PC-9 (cell line): Measurements from ENCODE around the gene COLEC11. TPM values are rescaled to one million over a fixed set of nuclear protein-coding genes. Genes with fewer than 3 reads are reported as not detected.

Experiments used
- BruUV-seq: library from RNA; stranded (reverse); fragments of 400-500 nt; replicated peaks from 2 replicates; lab custom pipeline; 2021; lab: Mats Ljungman, UMichigan
- CTCF ChIA-PET: fragments of 300-600 bp; sonication (Branson Sonifier 250); formaldehyde crosslinking; loops from one replicate; lab custom pipeline; 2022; ENCODE audit warnings: antibody characterized with exemption; lab: Charles Lee
- POLR2A ChIA-PET: fragments of 300-600 bp; sonication (Branson Sonifier 250); formaldehyde crosslinking; loops from one replicate; lab custom pipeline; 2022; ENCODE audit warnings: antibody characterized with exemption; ENCODE audit not compliant: unreplicated experiment; lab: Charles Lee
- DNase-seq, 2 experiments: peaks; one replicate each; pipeline versions ENCODE4 v3.0.0 to v3.0.0-alpha.2; 2015 to 2022; ENCODE audit warnings: mixed read lengths in 1 of 2
- H2AFZ ChIP-seq: fragments of 200-600 bp; sonication (generic); 2 replicates; pipeline ENCODE4 v1.8.1; 2017; ENCODE audit warnings: antibody characterized with exemption
- H3F3A ChIP-seq: fragments of 200-600 bp; sonication (generic); 2 replicates; pipeline ENCODE4 v1.8.1; 2017; ENCODE audit warnings: antibody characterized with exemption, mild to moderate bottlenecking, low read depth; ENCODE audit not compliant: insufficient read depth
- H3K27ac ChIP-seq: fragments of 200-600 bp; sonication (generic); 2 replicates; pipeline ENCODE4 v1.6.1; 2016; ENCODE audit warnings: mixed run types
- H3K27me3 ChIP-seq: fragments of 200-600 bp; sonication (generic); 2 replicates; pipeline ENCODE4 v1.6.1; 2016; ENCODE audit warnings: low read depth, mixed run types; ENCODE audit not compliant: insufficient read depth
- H3K36me3 ChIP-seq: fragments of 200-600 bp; sonication (generic); 2 replicates; pipeline ENCODE4 v1.6.1; 2016; ENCODE audit warnings: low read depth, mixed run types
- H3K4me1 ChIP-seq: fragments of 200-600 bp; sonication (generic); replicated peaks from 2 replicates; pipeline ENCODE4 v1.6.1; 2016; ENCODE audit warnings: mixed run types; ENCODE audit not compliant: insufficient read depth
- H3K4me2 ChIP-seq: fragments of 200-600 bp; sonication (generic); 2 replicates; pipeline ENCODE4 v1.6.1; 2017; ENCODE audit warnings: mixed run types
- H3K4me3 ChIP-seq: fragments of 200-600 bp; sonication (generic); 2 replicates; pipeline ENCODE4 v1.6.1; 2016; ENCODE audit warnings: mixed run types
- H3K79me2 ChIP-seq: fragments of 200-600 bp; sonication (generic); 2 replicates; pipeline ENCODE4 v1.6.1; 2017; ENCODE audit warnings: low read depth, mixed run types
- H3K9me2 ChIP-seq: fragments of 200-600 bp; sonication (generic); 2 replicates; pipeline ENCODE4 v1.8.1; 2017; ENCODE audit warnings: mild to moderate bottlenecking; ENCODE audit not compliant: insufficient read depth
- H3K9me3 ChIP-seq: fragments of 200-600 bp; sonication (generic); 2 replicates; pipeline ENCODE4 v1.8.1; 2016; ENCODE audit warnings: low read depth; ENCODE audit not compliant: insufficient read depth
- H4K20me1 ChIP-seq: fragments of 200-600 bp; sonication (generic); 2 replicates; pipeline ENCODE4 v1.8.1; 2017; ENCODE audit not compliant: insufficient read depth
- CTCF ChIP-seq: fragments of 200-600 bp; sonication (generic); conservative IDR thresholded peaks from 2 replicates; pipeline ENCODE4 v1.6.1; 2017; ENCODE audit warnings: mixed run types, antibody characterized with exemption, mild to moderate bottlenecking, moderate library complexity
- EZH2 ChIP-seq: fragments of 200-600 bp; sonication (generic); IDR thresholded peaks from 2 replicates; pipeline ENCODE4 v1.8.0; 2017; ENCODE audit warnings: antibody characterized with exemption, low read depth
- intact Hi-C: fragments of 100-400 bp; cut with micrococcal nuclease; formaldehyde crosslinking; loops from one replicate; pipeline ENCODE4 v1.10.0; 2022; ENCODE audit not compliant: unreplicated experiment
- total RNA-seq: library from RNA; stranded (reverse); gene quantifications from 2 replicates; pipeline ENCODE4 v1.2.3, GENCODE V29; 2021

The COLEC11 gene
- total RNA-seq, 1 experiment from 2014 or later = 2.4 TPM

- Histone ChIP-seq H3K79me2 (peaks cover 14% of the 10 kb centered on the region), H3K9me2 (no peaks in the 10 kb centered on the region), H3K36me3 (no peaks in the 10 kb centered on the region), H2AFZ (no peak overlapping the region), H3F3A (peaks cover 4% of the 10 kb centered on the region; the same call in 1 of the 2 replicates), H3K4me2 (no peak overlapping the region), H4K20me1 (no peaks in the 10 kb centered on the region), H3K4me3 (no peak overlapping the region), H3K9me3 (no peaks in the 10 kb centered on the region), H3K27me3 (no peaks in the 10 kb centered on the region), H3K27ac (no peak overlapping the region), H3K4me1 (peaks cover 21% of the 10 kb centered on the region)
- no peak for DNase-seq
- no TSS peak for BruUV-seq
- TF ChIP-seq EZH2 (no peak), CTCF (no peak)
- ChIA-PET CTCF (no interaction called here), POLR2A (no interaction called here)
- intact Hi-C loops = no loop called here
Observed at GRCh38 chr2:3602553-3603339, 7.8 kb downstream of the COLEC11 start.

GRCh38 chr2:3603536-3604206 lies 8.8 kb downstream of the COLEC11 start:
- H3K4me3 ChIP-seq = no peak overlapping the region
- no TSS peak for BruUV-seq
- H4K20me1 ChIP-seq = no peaks in the 10 kb centered on the region
- H3K4me2 ChIP-seq = no peak overlapping the region
- peaks cover 4% of the 10 kb centered on the region; the same call in 1 of the 2 replicates for H3F3A ChIP-seq
- no peak overlapping the region for H2AFZ ChIP-seq
- H3K36me3 ChIP-seq = no peaks in the 10 kb centered on the region
- H3K9me2 ChIP-seq = no peaks in the 10 kb centered on the region
- ChIA-PET POLR2A (no interaction called here), CTCF (no interaction called here)
- H3K27ac ChIP-seq = no peak overlapping the region
- intact Hi-C loops = no loop called here
- H3K4me1 ChIP-seq = peaks cover 21% of the 10 kb centered on the region
- no peak for DNase-seq
- TF ChIP-seq CTCF (no peak), EZH2 (no peak)
- H3K79me2 ChIP-seq = peaks cover 14% of the 10 kb centered on the region
- H3K9me3 ChIP-seq = no peaks in the 10 kb centered on the region
- no peaks in the 10 kb centered on the region for H3K27me3 ChIP-seq

- Histone ChIP-seq H3K4me1 (peaks cover 21% of the 10 kb centered on the region), H3K4me3 (no peak overlapping the region), H3K79me2 (peaks cover 14% of the 10 kb centered on the region), H3K9me3 (no peaks in the 10 kb centered on the region), H3K4me2 (peak overlapping the region; percentile 100), H3F3A (peaks cover 4% of the 10 kb centered on the region; the same call in 1 of the 2 replicates), H3K36me3 (no peaks in the 10 kb centered on the region), H2AFZ (peak overlapping the region; percentile 95; the same call in 1 of the 2 replicates), H3K27ac (peak overlapping the region; percentile 52), H3K27me3 (no peaks in the 10 kb centered on the region), H3K9me2 (no peaks in the 10 kb centered on the region), H4K20me1 (no peaks in the 10 kb centered on the region)
- no peak for DNase-seq
- BruUV-seq = TSS peak; percentile 98
- TF ChIP-seq EZH2 (no peak), CTCF (no peak)
- CTCF ChIA-PET = no interaction called here
- intact Hi-C loops = no loop called here
- POLR2A ChIA-PET = interaction anchor here (0.6 kb wide), 1 partner anchor 28 kb away, joined by 10 read pairs; no protein-coding TSS in a partner anchor
Observed at GRCh38 chr2:3604207-3604877, 9.4 kb downstream of the COLEC11 start.
